Measurements from ENCODE around the gene PRAMEF13. TPM values are rescaled to one million over a fixed set of nuclear protein-coding genes. Genes with fewer than 3 reads are reported as not detected.
"Not testable (repeated sequence)": the region's sequence is repeated elsewhere in the genome, so short reads cannot be mapped to it uniquely, and the experiment has no call there.

PRAMEF13 gene
- polyA plus RNA-seq, 1 donor, result not detected

DNA sequence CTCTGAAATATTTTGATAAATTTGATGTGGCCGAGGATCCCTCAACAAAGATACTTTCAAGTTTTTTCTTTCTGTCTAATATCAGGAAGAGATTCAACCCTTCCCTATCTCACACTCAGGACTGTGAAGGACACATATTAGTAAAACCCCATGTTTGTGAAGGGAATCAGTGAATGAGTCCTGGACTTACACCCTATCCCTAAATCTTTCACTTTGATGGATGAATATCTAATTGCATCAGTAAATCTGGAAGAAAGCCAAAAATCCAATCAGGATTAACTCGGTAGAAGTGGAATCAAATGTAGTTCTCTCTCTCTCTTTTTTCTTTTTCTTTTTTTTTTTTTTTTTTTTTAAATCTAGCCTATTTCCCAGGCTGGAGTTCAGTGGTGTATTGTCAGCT is 29.7 kb downstream of the PRAMEF13 start, which contains the start of gene PRAMEF9:
PRAMEF9 (plus strand) TSS at position 301 of the 400 bp plus-strand sequence. CDS start 3,433 bp downstream, outside the sequence.
- not testable (repeated sequence) for DNase-seq; H3K9me3 ChIP-seq (ENCODE audit: control insufficient read depth, low read depth, low read length); H3K4me3 ChIP-seq (ENCODE audit: low read length); H3K36me3 ChIP-seq (ENCODE audit: control insufficient read depth, insufficient read depth, low read length); H3K27ac ChIP-seq (ENCODE audit: low read length); H3K4me1 ChIP-seq (ENCODE audit: control insufficient read depth, insufficient read depth, low read length); H3K27me3 ChIP-seq (ENCODE audit: control insufficient read depth, insufficient read depth, low read length)
- WGBS (ENCODE audit: insufficient coverage, low lambda C conversion rate), result 100% methylated on average over 1 of the region's 2 CpGs

DNA sequence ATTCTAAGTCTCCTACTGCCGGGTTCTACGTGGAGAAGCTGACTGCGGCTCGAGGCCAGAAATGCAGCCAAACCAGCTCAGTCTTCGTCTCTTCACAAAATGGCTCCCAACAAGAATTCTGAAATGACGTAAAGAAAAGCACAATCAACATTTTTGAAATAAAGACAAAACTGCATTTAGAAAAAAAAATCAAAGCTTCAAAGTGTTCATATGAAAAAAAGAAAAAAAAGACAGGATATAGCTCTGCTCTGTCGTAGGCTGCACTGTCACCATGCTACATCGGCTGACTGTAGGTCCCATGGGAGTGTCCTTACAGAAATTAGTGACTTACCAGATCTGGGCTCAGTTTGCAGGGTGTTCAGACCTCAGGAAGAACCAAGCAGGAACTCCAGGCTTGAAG is 35.7 kb downstream of the PRAMEF13 start, which contains the start of gene HNRNPCL4:
HNRNPCL4 (minus strand) TSS at position 101 of the 400 bp plus-strand sequence. CDS start 164 bp downstream, outside the sequence.
- H3K27me3 ChIP-seq (ENCODE audit: control insufficient read depth, insufficient read depth, low read length); H3K4me3 ChIP-seq (ENCODE audit: low read length); DNase-seq; H3K27ac ChIP-seq (ENCODE audit: low read length); H3K9me3 ChIP-seq (ENCODE audit: control insufficient read depth, low read depth, low read length); H3K4me1 ChIP-seq (ENCODE audit: control insufficient read depth, insufficient read depth, low read length); H3K36me3 ChIP-seq (ENCODE audit: control insufficient read depth, insufficient read depth, low read length): not testable (repeated sequence)
- WGBS (ENCODE audit: insufficient coverage, low lambda C conversion rate), result no CpG with 5 or more reads among the region's 8 CpGs

GRCh38 chr1:13155909-13156308 is 45.3 kb downstream of the PRAMEF13 start, which contains the start of gene PRAMEF26:
PRAMEF26 (minus strand) TSS chr1:13156009; CDS start chr1:13153095, 2,914 bp downstream.
- H3K4me1 ChIP-seq (ENCODE audit: control insufficient read depth, insufficient read depth, low read length); H3K36me3 ChIP-seq (ENCODE audit: control insufficient read depth, insufficient read depth, low read length); H3K9me3 ChIP-seq (ENCODE audit: control insufficient read depth, low read depth, low read length); H3K27me3 ChIP-seq (ENCODE audit: control insufficient read depth, insufficient read depth, low read length); DNase-seq; H3K27ac ChIP-seq (ENCODE audit: low read length); H3K4me3 ChIP-seq (ENCODE audit: low read length): not testable (repeated sequence)
- WGBS (ENCODE audit: insufficient coverage, low lambda C conversion rate), result no CpG with 5 or more reads among the region's 5 CpGs

Other genes starting within 250 kb of the PRAMEF13 start
- not detected for gene PRAMEF27, start 144.8 kb downstream of the PRAMEF13 start, polyA plus RNA-seq
- not detected for gene HNRNPCL3, start 140.6 kb downstream of the PRAMEF13 start, polyA plus RNA-seq
- not detected for gene PRAMEF25, start 130.6 kb downstream of the PRAMEF13 start, polyA plus RNA-seq
- gene HNRNPCL2, start 84.6 kb downstream of the PRAMEF13 start, polyA plus RNA-seq, result not detected
- gene PRAMEF26, start 45.4 kb downstream of the PRAMEF13 start, polyA plus RNA-seq, result not detected
- gene HNRNPCL4, start 35.8 kb downstream of the PRAMEF13 start, polyA plus RNA-seq, result not detected
- not detected for gene PRAMEF9, start 29.6 kb downstream of the PRAMEF13 start, polyA plus RNA-seq
- gene PRAMEF18, start 24.7 kb upstream of the PRAMEF13 start, polyA plus RNA-seq, result not detected
- not detected for gene PRAMEF5, start 52.8 kb upstream of the PRAMEF13 start, polyA plus RNA-seq
- not detected for gene PRAMEF8, start 83.7 kb upstream of the PRAMEF13 start, polyA plus RNA-seq
- gene PRAMEF33, start 102.1 kb upstream of the PRAMEF13 start, polyA plus RNA-seq, result not detected
- gene PRAMEF15, start 114.2 kb upstream of the PRAMEF13 start, polyA plus RNA-seq, result not detected
- not detected for gene PRAMEF14, start 145.7 kb upstream of the PRAMEF13 start, polyA plus RNA-seq
- gene PRAMEF19, start 170.5 kb upstream of the PRAMEF13 start, polyA plus RNA-seq, result not detected
- gene PRAMEF17, start 188.2 kb upstream of the PRAMEF13 start, polyA plus RNA-seq, result not detected
- not detected for gene PRAMEF20, start 209.0 kb upstream of the PRAMEF13 start, polyA plus RNA-seq

Data from large intestine (tissue), 3 donors.